Panc1 (cell line): Measurements from ENCODE around the gene TET3. TPM values are rescaled to one million over a fixed set of nuclear protein-coding genes. Genes with fewer than 3 reads are reported as not detected.

Experiments
- ATAC-seq: fragments of 200-7000 bp; cut with Tn5 transposase; 2 replicates; pipeline ENCODE4 v1.9.1; 2020; ENCODE audit warnings: mild to moderate bottlenecking, moderate library complexity
- BruUV-seq: library from RNA; stranded (reverse); fragments of 400-500 nt; replicated peaks from 2 replicates; lab custom pipeline; 2021; lab: Mats Ljungman, UMichigan
- CTCF ChIA-PET: fragments of 300-600 bp; sonication (Branson Sonifier 250); formaldehyde crosslinking; loops from one replicate; lab custom pipeline; 2022; ENCODE audit warnings: antibody characterized with exemption; lab: Charles Lee
- POLR2A ChIA-PET: fragments of 300-600 bp; sonication (Branson Sonifier 250); formaldehyde crosslinking; loops from one replicate; lab custom pipeline; 2022; ENCODE audit warnings: antibody characterized with exemption; lab: Charles Lee
- DNase-seq: peaks from one replicate; pipeline ENCODE4 v3.0.0-alpha.2; 2010; ENCODE audit warnings: low read depth, low spot score
- H3K27ac ChIP-seq: 2 replicates; pipeline ENCODE4 v1.5.1; 2011; ENCODE audit warnings: mild to moderate bottlenecking, low read length, inconsistent platforms
- H3K27me3 ChIP-seq: fragments of 200-500 bp; sonication (Bioruptor generic); 2 replicates; pipeline ENCODE4 v1.6.0; 2014; ENCODE audit warnings: low read length, inconsistent platforms; ENCODE audit not compliant: control insufficient read depth, insufficient read depth
- H3K36me3 ChIP-seq: fragments of 200-500 bp; sonication (Bioruptor generic); 2 replicates; pipeline ENCODE4 v1.5.1; 2014; ENCODE audit warnings: inconsistent platforms, mild to moderate bottlenecking, low read length, moderate library complexity; ENCODE audit not compliant: control insufficient read depth, insufficient read depth
- H3K4me1 ChIP-seq: 2 replicates; pipeline ENCODE4 v1.5.1; 2011; ENCODE audit warnings: inconsistent platforms, mild to moderate bottlenecking, low read length, moderate library complexity; ENCODE audit not compliant: control insufficient read depth, insufficient read depth
- H3K4me3 ChIP-seq, 2 experiments: 2 replicates each; pipeline ENCODE4 v1.5.1; 2011 to 2012; ENCODE audit warnings: low read depth in 2 of 2, low read length in 2 of 2, mild to moderate bottlenecking in 2 of 2, inconsistent platforms in 1 of 2, moderate library complexity in 1 of 2
- H3K9me3 ChIP-seq: fragments of 200-500 bp; sonication (Bioruptor generic); 2 replicates; pipeline ENCODE4 v1.5.1; 2014; ENCODE audit warnings: low read depth, mild to moderate bottlenecking, inconsistent platforms, low read length, moderate library complexity; ENCODE audit not compliant: control insufficient read depth, insufficient read depth
- POLR2AphosphoS5 ChIP-seq: IDR thresholded peaks from 2 replicates; pipeline ENCODE4 v1.6.1; 2012; ENCODE audit warnings: mild to moderate bottlenecking, low read depth, low read length, moderate library complexity
- SIN3A ChIP-seq: IDR thresholded peaks from 2 replicates; pipeline ENCODE4 v1.6.1; 2012; ENCODE audit warnings: low read depth, mild to moderate bottlenecking, low read length, moderate library complexity, borderline replicate concordance; ENCODE audit not compliant: insufficient read depth
- TCF7L2 ChIP-seq: IDR thresholded peaks from 2 replicates; pipeline ENCODE4 v1.6.1; 2011; ENCODE audit warnings: mild to moderate bottlenecking, low read depth, low read length, inconsistent platforms
- in situ Hi-C: cut with HindIII; loops from 2 replicates; pipeline ENCODE4 v1.10.0; 2016; ENCODE audit warnings: low sequenced_read_pairs, low pct_unique_long_range_greater_than_20kb
- intact Hi-C: fragments of 100-400 bp; cut with micrococcal nuclease; formaldehyde crosslinking; loops from one replicate; pipeline ENCODE4 v1.10.0; 2022; ENCODE audit not compliant: unreplicated experiment
- total RNA-seq: library from RNA; stranded (reverse); gene quantifications from one replicate; pipeline ENCODE4 v1.2.1, GENCODE V29; 2021; ENCODE audit not compliant: unreplicated experiment
- TF ChIP-seq, protein P1 (sequence below), 2 experiments: IDR thresholded peaks; 2 replicates each; pipeline ENCODE4 v1.6.1; 2011 to 2012; ENCODE audit warnings: low read depth in 2 of 2, control low read depth in 1 of 2, low read length in 1 of 2, mild to moderate bottlenecking in 1 of 2, moderate library complexity in 1 of 2; ENCODE audit not compliant: insufficient read depth in 1 of 2
- TF ChIP-seq, protein P2 (sequence below): fragments of 450-650 bp; IDR thresholded peaks from 2 replicates; pipeline ENCODE4 v1.5.1; 2017; ENCODE audit warnings: mild to moderate bottlenecking

TET3 gene
- total RNA-seq, 1 experiment from 2014 or later, result 13.1 TPM

DNA sequence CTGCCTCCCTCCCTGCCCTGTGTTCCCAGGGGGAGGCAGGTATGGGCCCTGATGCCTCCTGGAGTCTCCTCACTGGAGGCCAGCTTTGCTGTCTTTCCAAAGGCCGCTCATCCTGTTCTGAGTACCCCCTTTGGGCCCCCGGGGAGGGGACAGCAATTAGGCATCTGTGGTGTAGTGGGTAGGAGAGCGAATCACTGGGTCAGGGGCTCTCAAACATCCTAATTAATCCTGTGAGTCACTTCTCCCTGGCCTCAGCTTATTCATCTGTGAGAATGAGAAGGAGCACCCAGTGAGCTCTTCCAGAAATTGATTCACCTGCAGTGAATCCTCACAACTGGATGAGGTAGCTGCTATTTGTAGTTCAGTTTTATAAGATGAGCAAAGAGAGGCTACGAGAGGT is 16.4 kb downstream of the TET3 start:
- no peak for ATAC-seq
- CTCF ChIA-PET, result interaction anchor here (0.5 to 1.3 kb wide), 2 partner anchors 14 to 115 kb away, joined by 3 to 4 read pairs; no protein-coding TSS in a partner anchor
- Histone ChIP-seq H3K4me3 (no peak overlapping the region), H3K27me3 (no peaks in the 10 kb centered on the region), H3K9me3 (no peaks in the 10 kb centered on the region), H3K4me1 (peaks cover 27% of the 10 kb centered on the region), H3K36me3 (no peaks in the 10 kb centered on the region), H3K27ac (no peak overlapping the region)
- TF ChIP-seq, protein P1, sequence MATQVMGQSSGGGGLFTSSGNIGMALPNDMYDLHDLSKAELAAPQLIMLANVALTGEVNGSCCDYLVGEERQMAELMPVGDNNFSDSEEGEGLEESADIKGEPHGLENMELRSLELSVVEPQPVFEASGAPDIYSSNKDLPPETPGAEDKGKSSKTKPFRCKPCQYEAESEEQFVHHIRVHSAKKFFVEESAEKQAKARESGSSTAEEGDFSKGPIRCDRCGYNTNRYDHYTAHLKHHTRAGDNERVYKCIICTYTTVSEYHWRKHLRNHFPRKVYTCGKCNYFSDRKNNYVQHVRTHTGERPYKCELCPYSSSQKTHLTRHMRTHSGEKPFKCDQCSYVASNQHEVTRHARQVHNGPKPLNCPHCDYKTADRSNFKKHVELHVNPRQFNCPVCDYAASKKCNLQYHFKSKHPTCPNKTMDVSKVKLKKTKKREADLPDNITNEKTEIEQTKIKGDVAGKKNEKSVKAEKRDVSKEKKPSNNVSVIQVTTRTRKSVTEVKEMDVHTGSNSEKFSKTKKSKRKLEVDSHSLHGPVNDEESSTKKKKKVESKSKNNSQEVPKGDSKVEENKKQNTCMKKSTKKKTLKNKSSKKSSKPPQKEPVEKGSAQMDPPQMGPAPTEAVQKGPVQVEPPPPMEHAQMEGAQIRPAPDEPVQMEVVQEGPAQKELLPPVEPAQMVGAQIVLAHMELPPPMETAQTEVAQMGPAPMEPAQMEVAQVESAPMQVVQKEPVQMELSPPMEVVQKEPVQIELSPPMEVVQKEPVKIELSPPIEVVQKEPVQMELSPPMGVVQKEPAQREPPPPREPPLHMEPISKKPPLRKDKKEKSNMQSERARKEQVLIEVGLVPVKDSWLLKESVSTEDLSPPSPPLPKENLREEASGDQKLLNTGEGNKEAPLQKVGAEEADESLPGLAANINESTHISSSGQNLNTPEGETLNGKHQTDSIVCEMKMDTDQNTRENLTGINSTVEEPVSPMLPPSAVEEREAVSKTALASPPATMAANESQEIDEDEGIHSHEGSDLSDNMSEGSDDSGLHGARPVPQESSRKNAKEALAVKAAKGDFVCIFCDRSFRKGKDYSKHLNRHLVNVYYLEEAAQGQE (IDR thresholded peaks at IDR 0.05; ENCODE audit: insufficient read depth in 1 of 2, low read depth in 2 of 2, low read length in 1 of 2), result no peak
- TF ChIP-seq TCF7L2 (no peak), SIN3A (no peak), POLR2AphosphoS5 (no peak)
- TF ChIP-seq, protein P2, sequence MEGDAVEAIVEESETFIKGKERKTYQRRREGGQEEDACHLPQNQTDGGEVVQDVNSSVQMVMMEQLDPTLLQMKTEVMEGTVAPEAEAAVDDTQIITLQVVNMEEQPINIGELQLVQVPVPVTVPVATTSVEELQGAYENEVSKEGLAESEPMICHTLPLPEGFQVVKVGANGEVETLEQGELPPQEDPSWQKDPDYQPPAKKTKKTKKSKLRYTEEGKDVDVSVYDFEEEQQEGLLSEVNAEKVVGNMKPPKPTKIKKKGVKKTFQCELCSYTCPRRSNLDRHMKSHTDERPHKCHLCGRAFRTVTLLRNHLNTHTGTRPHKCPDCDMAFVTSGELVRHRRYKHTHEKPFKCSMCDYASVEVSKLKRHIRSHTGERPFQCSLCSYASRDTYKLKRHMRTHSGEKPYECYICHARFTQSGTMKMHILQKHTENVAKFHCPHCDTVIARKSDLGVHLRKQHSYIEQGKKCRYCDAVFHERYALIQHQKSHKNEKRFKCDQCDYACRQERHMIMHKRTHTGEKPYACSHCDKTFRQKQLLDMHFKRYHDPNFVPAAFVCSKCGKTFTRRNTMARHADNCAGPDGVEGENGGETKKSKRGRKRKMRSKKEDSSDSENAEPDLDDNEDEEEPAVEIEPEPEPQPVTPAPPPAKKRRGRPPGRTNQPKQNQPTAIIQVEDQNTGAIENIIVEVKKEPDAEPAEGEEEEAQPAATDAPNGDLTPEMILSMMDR, result no peak
- intact Hi-C loops, result loop anchor here (10.0 kb wide), 1 partner anchor 134 kb away; no protein-coding TSS in a partner anchor
- in situ Hi-C loops, result no loop called here
- DNase-seq, result no peak
- POLR2A ChIA-PET, result interaction anchor here (0.6 kb wide), 1 partner anchor 50 kb away, joined by 6 read pairs; no protein-coding TSS in a partner anchor
- no TSS peak for BruUV-seq

DNA sequence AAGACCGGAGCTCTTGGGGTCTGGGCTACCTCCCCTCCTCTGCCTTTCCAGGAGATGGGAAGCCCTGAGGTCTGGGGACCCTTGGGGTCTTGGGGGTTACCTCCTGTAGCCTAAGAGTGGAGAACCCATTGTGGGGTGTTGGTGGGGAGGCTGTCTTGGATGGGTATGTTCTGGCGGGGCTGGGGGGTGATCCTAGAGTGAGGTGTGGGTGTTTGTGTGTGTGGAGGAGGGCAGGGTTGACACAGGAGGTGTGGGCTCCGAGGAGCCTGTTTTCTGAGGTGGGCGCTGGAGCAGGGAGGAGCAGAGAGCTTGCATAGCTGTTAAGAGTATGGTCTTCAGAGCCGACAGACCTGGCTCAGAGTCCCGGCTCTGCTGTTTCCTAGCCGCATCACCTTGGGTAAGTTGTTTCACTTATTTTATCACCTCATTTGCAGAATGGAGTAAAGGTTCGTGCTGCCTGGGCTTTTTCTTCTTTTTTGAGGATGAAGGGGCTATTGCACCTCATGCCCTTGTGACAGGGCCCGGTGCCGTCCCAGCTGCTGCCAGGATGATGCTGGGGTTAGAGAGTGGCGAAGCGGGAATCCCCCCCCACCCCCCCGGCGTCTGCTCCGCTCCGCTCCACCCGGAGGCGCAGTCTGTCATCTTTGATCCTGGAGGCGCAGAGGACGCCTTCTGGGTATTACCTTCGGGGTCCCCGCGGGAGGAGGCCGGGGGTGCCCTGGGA is 17.2 kb downstream of the TET3 start:
- ChIA-PET POLR2A (interaction anchor here (0.6 kb wide), 1 partner anchor 49 kb away, joined by 6 read pairs; no protein-coding TSS in a partner anchor), CTCF (interaction anchor here (1.3 kb wide), 1 partner anchor 15 kb away, joined by 3 read pairs; no protein-coding TSS in a partner anchor)
- in situ Hi-C loops, result no loop called here
- no peaks in the 10 kb centered on the region for H3K36me3 ChIP-seq
- H3K9me3 ChIP-seq, result no peaks in the 10 kb centered on the region
- BruUV-seq, result no TSS peak
- H3K4me3 ChIP-seq, result peak overlapping the region; percentile 48 to 72
- intact Hi-C loops, result loop anchor here (10.0 kb wide), 1 partner anchor 133 kb away; no protein-coding TSS in a partner anchor
- ATAC-seq (peak; percentile 77), DNase-seq (no peak)
- peaks cover 27% of the 10 kb centered on the region for H3K4me1 ChIP-seq
- no peaks in the 10 kb centered on the region for H3K27me3 ChIP-seq
- no peak for TF ChIP-seq TCF7L2
- TF ChIP-seq, protein P2, result no peak
- no peak for TF ChIP-seq POLR2AphosphoS5
- no peak for TF ChIP-seq SIN3A
- TF ChIP-seq, protein P1 (IDR thresholded peaks at IDR 0.05; ENCODE audit: insufficient read depth in 1 of 2, low read depth in 2 of 2, low read length in 1 of 2), result no peak
- H3K27ac ChIP-seq, result peak overlapping the region; percentile 18; the same call in 1 of the 2 replicates
